Measurements from ENCODE around the gene SPTLC3.

Gene SPTLC3

GRCh38 chr20:13139459-13140150 is 130.8 kb downstream of the SPTLC3 start:
- DNase-seq (ENCODE audit: low read depth): no peak

- no peak for DNase-seq (ENCODE audit: low read depth)
Observed at GRCh38 chr20:13140201-13140600, 131.4 kb downstream of the SPTLC3 start.

- DNase-seq (ENCODE audit: low read depth): no peak
Observed at GRCh38 chr20:13140775-13141174, 132.0 kb downstream of the SPTLC3 start.

GRCh38 chr20:13141546-13141945 is 132.8 kb downstream of the SPTLC3 start:
- DNase-seq (ENCODE audit: low read depth): no peak

- no peak for DNase-seq (ENCODE audit: low read depth)
Observed at GRCh38 chr20:13142143-13142542, 133.4 kb downstream of the SPTLC3 start.

GRCh38 chr20:13147071-13147963 is 138.5 kb downstream of the SPTLC3 start:
- no peak for DNase-seq (ENCODE audit: low read depth)

- no peak for DNase-seq (ENCODE audit: low read depth)
Observed at GRCh38 chr20:13147971-13148370, 139.2 kb downstream of the SPTLC3 start.

- no peak for DNase-seq (ENCODE audit: low read depth)
Observed at GRCh38 chr20:13148402-13148801, 139.6 kb downstream of the SPTLC3 start.

GRCh38 chr20:13148961-13149360 is 140.2 kb downstream of the SPTLC3 start:
- DNase-seq (ENCODE audit: low read depth): no peak

GRCh38 chr20:13149371-13150105 is 140.8 kb downstream of the SPTLC3 start:
- DNase-seq (ENCODE audit: low read depth): peak; percentile 0

- no peak for DNase-seq (ENCODE audit: low read depth)
Observed at GRCh38 chr20:13158369-13158768, 149.6 kb downstream of the SPTLC3 start.

- no peak for DNase-seq (ENCODE audit: low read depth)
Observed at GRCh38 chr20:13159889-13160288, 151.1 kb downstream of the SPTLC3 start.

- DNase-seq (ENCODE audit: low read depth): no peak
Observed at GRCh38 chr20:13165203-13165602, 156.4 kb downstream of the SPTLC3 start.

GRCh38 chr20:13166011-13166410 is 157.2 kb downstream of the SPTLC3 start:
- DNase-seq (ENCODE audit: low read depth): no peak

GRCh38 chr20:13166437-13166836 is 157.7 kb downstream of the SPTLC3 start:
- DNase-seq (ENCODE audit: low read depth): no peak

GRCh38 chr20:13169086-13169485 is 160.3 kb downstream of the SPTLC3 start:
- DNase-seq (ENCODE audit: low read depth): no peak

GRCh38 chr20:13170771-13171170 is 162.0 kb downstream of the SPTLC3 start:
- no peak for DNase-seq (ENCODE audit: low read depth)

- DNase-seq (ENCODE audit: low read depth): no peak
Observed at GRCh38 chr20:13173201-13173600, 164.4 kb downstream of the SPTLC3 start.

GRCh38 chr20:13174402-13174801 is 165.6 kb downstream of the SPTLC3 start:
- DNase-seq (ENCODE audit: low read depth): no peak

- DNase-seq (ENCODE audit: low read depth): no peak
Observed at GRCh38 chr20:13180986-13181889, 172.5 kb downstream of the SPTLC3 start.

- DNase-seq (ENCODE audit: low read depth): no peak
Observed at GRCh38 chr20:13183005-13183404, 174.2 kb downstream of the SPTLC3 start.
